Body of pancreas (tissue), 4 donors: Measurements from ENCODE around the gene RNF41.

Source experiments
- CTCF ChIP-seq, 7 experiments: fragments of 450-650 bp in 4 of 7; fragments of 200-600 bp in 3 of 7; sonication (generic) in 3 of 7; IDR thresholded peaks; one replicate each; pipeline ENCODE4 v1.5.1; 2016 to 2019; ENCODE audit warnings: antibody characterized with exemption in 7 of 7
- POLR2A ChIP-seq, 3 donors: fragments of 450-650 bp; IDR thresholded peaks; one replicate each; pipeline ENCODE4 v1.6.1; 2016; ENCODE audit warnings: antibody characterized with exemption in 3 of 3, mild to moderate bottlenecking in 2 of 3

- TF ChIP-seq CTCF (IDR thresholded peaks at IDR 0.05): no peak
- no peak for TF ChIP-seq POLR2A (IDR thresholded peaks at IDR 0.05)
These were observed 59.0 kb downstream of the RNF41 start for GRCh38 chr12:56162468-56163290.
